B cell (primary cell): Measurements from ENCODE around the gene WDFY4. TPM values are rescaled to one million over a fixed set of nuclear protein-coding genes. Genes with fewer than 3 reads are reported as not detected.
A peak's percentile ranks its signal among the peaks of the same experiment; 100 is the strongest.

ENCODE experiments used
- ATAC-seq: fragments of 200-7000 bp; cut with Tn5 transposase; one replicate; pipeline ENCODE4 v1.10.0; 2021; ENCODE audit warnings: low read depth, mild to moderate bottlenecking, moderate number of reproducible peaks, moderate library complexity
- CTCF ChIA-PET: fragments of 350-600 bp; sonication (Branson Sonifier 250); formaldehyde crosslinking; loops from one replicate; lab custom pipeline; 2021; ENCODE audit warnings: antibody characterized with exemption, inconsistent platforms; lab: Charles Lee
- POLR2A ChIA-PET: fragments of 350-600 bp; sonication (Branson Sonifier 250); formaldehyde crosslinking; loops from one replicate; lab custom pipeline; 2021; ENCODE audit warnings: antibody characterized with exemption; lab: Charles Lee
- DNase-seq: peaks from one replicate; pipeline ENCODE4 v3.0.0; 2013
- H2AFZ ChIP-seq: 2 replicates; pipeline ENCODE4 v1.6.1; 2012; ENCODE audit warnings: mild to moderate bottlenecking, low read depth, low read length; ENCODE audit not compliant: insufficient read depth, poor library complexity, severe bottlenecking
- H3K27ac ChIP-seq, 2 donors: 1 replicate in 1 of 2; 2 replicates in 1 of 2; pipeline ENCODE4 v1.5.1; 2012 to 2013; ENCODE audit warnings: low read length in 2 of 2, mild to moderate bottlenecking in 2 of 2, moderate library complexity in 1 of 2
- H3K27me3 ChIP-seq, 4 experiments: fragments of 200-600 bp in 1 of 4; sonication (generic) in 1 of 4; replicated peaks in 1 of 4; 1 replicate in 2 of 4; 2 replicates in 2 of 4; pipeline versions ENCODE4 v1.6.1 to v1.7.0; 2013 to 2016; ENCODE audit warnings: low read length in 3 of 4, mild to moderate bottlenecking in 2 of 4, mixed read lengths in 1 of 4, moderate library complexity in 1 of 4; ENCODE audit not compliant: insufficient read depth in 4 of 4, control insufficient read depth in 3 of 4; ENCODE audit errors: control extremely low read depth in 1 of 4
- H3K36me3 ChIP-seq, 2 experiments: replicated peaks in 1 of 2; 1 replicate in 1 of 2; 2 replicates in 1 of 2; pipeline versions ENCODE4 v1.6.1 to v1.7.1; 2013; ENCODE audit warnings: low read length in 1 of 2; ENCODE audit not compliant: insufficient read depth in 2 of 2, control insufficient read depth in 1 of 2; ENCODE audit errors: control extremely low read depth in 1 of 2, extremely low read depth in 1 of 2
- H3K4me1 ChIP-seq, 2 donors: fragments of 200-600 bp in 1 of 2; sonication (generic) in 1 of 2; 1 replicate in 1 of 2; 2 replicates in 1 of 2; pipeline versions ENCODE4 v1.5.1 to v1.6.1; 2013 to 2017; ENCODE audit warnings: low read length in 2 of 2; ENCODE audit not compliant: control insufficient read depth in 2 of 2, insufficient read depth in 2 of 2
- H3K4me2 ChIP-seq: replicated peaks from 2 replicates; pipeline ENCODE3; 2012; ENCODE audit warnings: mild to moderate bottlenecking, low read depth, low read length; ENCODE audit not compliant: poor library complexity, severe bottlenecking
- H3K4me3 ChIP-seq, 5 experiments: fragments of 200-600 bp in 1 of 5; sonication (generic) in 1 of 5; 1 replicate in 3 of 5; 2 replicates in 2 of 5; pipeline versions ENCODE4 v1.5.1 to v1.7.0; 2011 to 2016; ENCODE audit warnings: low read length in 4 of 5, mild to moderate bottlenecking in 4 of 5, low read depth in 2 of 5, control low read depth in 1 of 5, moderate library complexity in 1 of 5; ENCODE audit not compliant: insufficient read depth in 1 of 5; ENCODE audit errors: control extremely low read depth in 1 of 5, extremely low read depth in 1 of 5
- H3K79me2 ChIP-seq: fragments of 200-600 bp; sonication (generic); one replicate; pipeline ENCODE4 v1.6.0; 2016; ENCODE audit warnings: low read length; ENCODE audit not compliant: control insufficient read depth, insufficient read depth
- H3K9ac ChIP-seq: fragments of 200-600 bp; sonication (generic); 2 replicates; pipeline ENCODE4 v1.6.1; 2017; ENCODE audit warnings: mild to moderate bottlenecking, low read length, moderate library complexity
- H3K9me3 ChIP-seq, 3 donors: one replicate each; pipeline versions ENCODE4 v1.6.1 to v1.7.1; 2013; ENCODE audit warnings: low read length in 2 of 3; ENCODE audit not compliant: control insufficient read depth in 2 of 3, insufficient read depth in 1 of 3; ENCODE audit errors: control extremely low read depth in 1 of 3
- H4K20me1 ChIP-seq: 2 replicates; pipeline ENCODE4 v1.6.0; 2012; ENCODE audit warnings: mild to moderate bottlenecking, low read length; ENCODE audit not compliant: insufficient read depth, control insufficient read depth, poor library complexity, severe bottlenecking
- H3K27ac Mint-ChIP-seq: one replicate; pipeline ENCODE4 v1.8.0; 2021; ENCODE audit warnings: mixed read lengths
- H3K27me3 Mint-ChIP-seq: one replicate; pipeline ENCODE4 v1.8.0; 2021; ENCODE audit warnings: mixed read lengths
- H3K4me1 Mint-ChIP-seq: one replicate; pipeline ENCODE4 v1.8.0; 2021; ENCODE audit warnings: mixed read lengths
- H3K4me3 Mint-ChIP-seq: one replicate; pipeline ENCODE4 v1.8.0; 2021; ENCODE audit warnings: mixed read lengths
- H3K9me3 Mint-ChIP-seq: one replicate; pipeline ENCODE4 v1.8.0; 2022; ENCODE audit warnings: mixed read lengths; ENCODE audit not compliant: insufficient read depth
- EZH2 ChIP-seq: IDR thresholded peaks from 2 replicates; pipeline ENCODE4 v1.6.1; 2012; ENCODE audit warnings: borderline replicate concordance, low read depth, mild to moderate bottlenecking, moderate library complexity, low read length; ENCODE audit not compliant: insufficient read depth, poor library complexity, severe bottlenecking
- WGBS: methylation state at CpG from one replicate; pipeline ENCODE4 v1.1.5; 2013; ENCODE audit warnings: missing lambda C conversion rate; ENCODE audit not compliant: insufficient coverage; 5-methylcytosine and 5-hydroxymethylcytosine counted together
- intact Hi-C: fragments of 100-400 bp; cut with micrococcal nuclease; formaldehyde crosslinking; loops from one replicate; pipeline ENCODE4 v1.10.0; 2022
- polyA plus RNA-seq: library from polyadenylated mRNA; depleted of rRNA; stranded (reverse); fragments of >200 nt; gene quantifications from 2 replicates; pipeline ENCODE4 v1.2.3, GENCODE V29; 2012
- total RNA-seq, 2 donors: library from RNA; stranded (reverse); fragments of 120-200 nt in 1 of 2; gene quantifications; 1 replicate in 1 of 2; 2 replicates in 1 of 2; pipeline versions ENCODE4 v1.2.3 to v1.2.4, GENCODE V29; 2013 to 2022
- TF ChIP-seq, protein P1 (sequence below): fragments of 200-600 bp; IDR thresholded peaks from one replicate; pipeline ENCODE4 v1.8.0; 2022; ENCODE audit warnings: antibody characterized with exemption, mild to moderate bottlenecking

WDFY4 gene
- total and polyA plus RNA-seq, 2 donors (not counting 1 experiment from before 2014, with no cell fraction given) = 262 to 560 TPM

DNA sequence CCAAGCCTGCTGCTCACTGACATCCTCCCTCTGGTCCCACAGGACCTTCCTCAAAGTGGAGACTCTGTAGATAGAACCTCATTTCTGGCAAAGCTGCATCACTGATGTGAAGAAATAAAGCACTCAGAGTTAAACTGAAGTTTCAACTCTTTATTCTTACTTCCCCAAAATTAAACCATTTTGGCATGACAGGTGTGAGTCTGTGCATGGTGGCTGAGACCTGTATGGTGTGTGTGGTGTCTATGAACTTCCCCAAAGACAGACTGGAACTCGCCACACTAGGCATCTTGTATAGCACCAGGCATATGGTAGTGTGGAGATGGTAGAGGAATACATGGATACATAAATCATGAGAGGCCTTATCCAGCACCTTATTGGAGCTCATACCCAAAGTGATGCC, 6.6 kb upstream of the WDFY4 start:
- Mint-ChIP-seq H3K4me3 (peak overlapping the region; percentile 79), H3K9me3 (peaks cover 2% of the 10 kb centered on the region), H3K27me3 (no peaks in the 10 kb centered on the region), H3K27ac (peak overlapping the region; percentile 96), H3K4me1 (peaks cover 50% of the 10 kb centered on the region)
- Histone ChIP-seq H2AFZ (no peak overlapping the region), H4K20me1 (no peaks in the 10 kb centered on the region), H3K4me2 (peak overlapping the region; percentile 42), H3K9ac (no peak overlapping the region), H3K36me3 (no peaks in the 10 kb centered on the region), H3K4me3 (peak overlapping the region in 1 of 5 experiments; percentile 24), H3K27ac (peak overlapping the region; percentile 50 to 63), H3K9me3 (peaks cover 3 to 9% (median 4%) of the 10 kb centered on the region in 3 donors), H3K27me3 (no peaks in the 10 kb centered on the region), H3K4me1 (peaks cover 43% of the 10 kb centered on the region in 2 donors), H3K79me2 (peaks cover 15% of the 10 kb centered on the region)
- DNase-seq (peak; percentile 80), ATAC-seq (peak; percentile 89)
- CTCF ChIA-PET = interaction anchor here (1.0 to 9.6 kb wide), 6 partner anchors 10 to 125 kb away, joined by 3 to 139 read pairs (median 5); no protein-coding TSS in a partner anchor
- TF ChIP-seq, protein P1, sequence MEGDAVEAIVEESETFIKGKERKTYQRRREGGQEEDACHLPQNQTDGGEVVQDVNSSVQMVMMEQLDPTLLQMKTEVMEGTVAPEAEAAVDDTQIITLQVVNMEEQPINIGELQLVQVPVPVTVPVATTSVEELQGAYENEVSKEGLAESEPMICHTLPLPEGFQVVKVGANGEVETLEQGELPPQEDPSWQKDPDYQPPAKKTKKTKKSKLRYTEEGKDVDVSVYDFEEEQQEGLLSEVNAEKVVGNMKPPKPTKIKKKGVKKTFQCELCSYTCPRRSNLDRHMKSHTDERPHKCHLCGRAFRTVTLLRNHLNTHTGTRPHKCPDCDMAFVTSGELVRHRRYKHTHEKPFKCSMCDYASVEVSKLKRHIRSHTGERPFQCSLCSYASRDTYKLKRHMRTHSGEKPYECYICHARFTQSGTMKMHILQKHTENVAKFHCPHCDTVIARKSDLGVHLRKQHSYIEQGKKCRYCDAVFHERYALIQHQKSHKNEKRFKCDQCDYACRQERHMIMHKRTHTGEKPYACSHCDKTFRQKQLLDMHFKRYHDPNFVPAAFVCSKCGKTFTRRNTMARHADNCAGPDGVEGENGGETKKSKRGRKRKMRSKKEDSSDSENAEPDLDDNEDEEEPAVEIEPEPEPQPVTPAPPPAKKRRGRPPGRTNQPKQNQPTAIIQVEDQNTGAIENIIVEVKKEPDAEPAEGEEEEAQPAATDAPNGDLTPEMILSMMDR = no peak
- TF ChIP-seq EZH2 = no peak
- WGBS = no CpG with 5 or more reads among the region's 1 CpG
- POLR2A ChIA-PET = interaction anchor here (1.7 kb wide), 1 partner anchor 10 kb away, joined by 7 read pairs; no protein-coding TSS in a partner anchor
- intact Hi-C loops = no loop called here

DNA sequence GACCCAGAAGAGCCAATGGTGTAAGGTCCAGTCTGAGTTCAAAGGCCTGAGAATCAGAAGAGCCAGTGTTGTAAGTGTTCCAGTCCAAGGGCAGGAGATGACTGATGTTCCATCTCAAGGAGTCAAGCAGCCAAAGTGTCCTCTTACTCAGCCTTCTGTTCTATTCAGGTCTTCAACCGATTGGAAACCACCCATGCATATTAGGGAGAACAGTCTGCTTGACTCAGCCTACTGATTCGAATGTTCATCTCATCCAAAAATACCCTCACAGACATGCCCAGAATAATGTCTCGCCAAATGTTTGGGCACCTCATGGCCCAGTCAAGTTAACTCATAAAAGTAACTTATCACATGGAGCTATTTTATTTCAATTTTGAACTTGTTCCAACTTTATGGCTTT, 2.9 kb upstream of the WDFY4 start:
- Histone ChIP-seq H3K4me3 (no peak overlapping the region), H3K79me2 (peaks cover 44% of the 10 kb centered on the region), H2AFZ (peak overlapping the region; percentile 35), H3K27me3 (no peaks in the 10 kb centered on the region), H4K20me1 (no peaks in the 10 kb centered on the region), H3K4me2 (peak overlapping the region; percentile 34), H3K36me3 (peaks cover 0 to under 1% of the 10 kb centered on the region in 2 experiments), H3K9ac (no peak overlapping the region), H3K9me3 (peaks cover 3 to 9% (median 4%) of the 10 kb centered on the region in 3 donors), H3K27ac (peak overlapping the region; percentile 29 to 99), H3K4me1 (peaks cover 56 to 66% of the 10 kb centered on the region in 2 donors)
- Mint-ChIP-seq H3K27ac (peak overlapping the region; percentile 97), H3K4me1 (peaks cover 59% of the 10 kb centered on the region), H3K9me3 (peaks cover 2% of the 10 kb centered on the region), H3K4me3 (peak overlapping the region; percentile 9), H3K27me3 (no peaks in the 10 kb centered on the region)
- ChIA-PET CTCF (interaction anchor here (0.7 to 9.6 kb wide), 6 partner anchors 9 to 24 kb away, joined by 3 to 139 read pairs (median 3); no protein-coding TSS in a partner anchor), POLR2A (interaction anchor here (1.2 to 4.4 kb wide), 2 partner anchors 11 to 19 kb away, joined by 4 to 263 read pairs; no protein-coding TSS in a partner anchor)
- ATAC-seq (no peak), DNase-seq (no peak)
- intact Hi-C loops = loop anchor here (5.0 to 10.0 kb wide), 2 partner anchors 121 to 513 kb away; no protein-coding TSS in a partner anchor
- WGBS = 5% methylated on average over 3 of the region's 3 CpGs
- TF ChIP-seq EZH2 = no peak
- TF ChIP-seq, protein P1 = no peak
